HG03457 (cell line): Measurements from ENCODE around the gene STARD8.
"Not testable (repeated sequence)": the region's sequence is repeated elsewhere in the genome, so short reads cannot be mapped to it uniquely, and the experiment has no call there.

Experiments used
- ATAC-seq: cut with Tn5 transposase; IDR thresholded peaks from one replicate; pipeline ENCODE4 v1.9.1; 2021; ENCODE audit warnings: moderate number of reproducible peaks; ENCODE audit not compliant: unreplicated experiment

Gene STARD8

DNA sequence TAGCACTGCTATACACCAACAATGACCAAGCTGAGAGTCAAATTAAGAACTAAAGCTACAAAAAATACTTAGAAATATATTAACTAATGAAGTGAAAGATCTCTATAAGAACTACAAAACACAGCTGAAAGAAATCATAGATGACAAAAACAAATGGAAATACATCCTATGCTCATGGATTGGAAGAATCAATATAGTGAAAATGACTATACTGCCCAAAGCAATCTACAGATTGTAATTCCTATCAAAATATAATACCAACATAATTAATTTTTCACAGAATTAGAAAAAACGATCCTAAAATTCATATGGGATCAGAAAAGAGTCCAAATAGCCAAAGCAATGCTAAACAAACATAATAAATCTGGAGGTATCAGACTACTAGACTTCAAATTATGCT, 87.8 kb downstream of the STARD8 start:
- no peak for ATAC-seq

DNA sequence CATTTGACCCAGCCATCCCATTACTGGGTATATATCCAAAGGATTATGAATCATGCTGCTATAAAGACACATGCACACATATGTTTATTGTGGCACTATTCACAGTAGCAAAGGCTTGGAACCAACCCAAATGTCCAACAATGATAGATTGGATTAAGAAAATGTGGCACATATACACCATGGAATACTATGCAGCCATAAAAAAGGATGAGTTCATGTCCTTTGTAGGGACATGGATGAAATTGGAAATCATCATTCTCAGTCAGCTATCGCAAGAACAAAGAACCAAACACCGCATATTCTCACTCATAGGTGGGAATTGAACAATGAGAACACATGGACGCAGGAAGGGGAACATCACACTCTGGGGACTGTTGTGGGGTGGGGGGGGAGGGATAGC, 94.4 kb downstream of the STARD8 start:
- not testable (repeated sequence) for ATAC-seq

DNA sequence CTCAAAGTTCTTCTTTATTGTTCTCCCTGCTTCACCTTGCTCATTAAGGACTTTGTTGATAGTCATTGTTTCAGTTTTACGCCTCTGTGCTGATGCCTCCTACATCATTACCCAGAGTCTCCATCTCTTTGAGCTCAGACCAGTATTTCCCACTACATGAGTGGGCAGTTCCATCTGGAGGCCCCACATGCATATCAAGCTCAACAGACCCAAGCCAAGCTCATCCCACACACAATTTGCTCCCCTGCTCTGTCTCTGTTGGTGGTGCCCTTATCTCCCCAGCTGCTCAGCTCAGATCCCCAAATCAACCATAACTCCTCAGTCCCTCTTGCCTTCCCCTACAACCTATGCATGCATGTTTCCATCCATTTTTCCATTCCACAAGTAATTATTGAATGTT, 96.3 kb downstream of the STARD8 start:
- no peak for ATAC-seq

DNA sequence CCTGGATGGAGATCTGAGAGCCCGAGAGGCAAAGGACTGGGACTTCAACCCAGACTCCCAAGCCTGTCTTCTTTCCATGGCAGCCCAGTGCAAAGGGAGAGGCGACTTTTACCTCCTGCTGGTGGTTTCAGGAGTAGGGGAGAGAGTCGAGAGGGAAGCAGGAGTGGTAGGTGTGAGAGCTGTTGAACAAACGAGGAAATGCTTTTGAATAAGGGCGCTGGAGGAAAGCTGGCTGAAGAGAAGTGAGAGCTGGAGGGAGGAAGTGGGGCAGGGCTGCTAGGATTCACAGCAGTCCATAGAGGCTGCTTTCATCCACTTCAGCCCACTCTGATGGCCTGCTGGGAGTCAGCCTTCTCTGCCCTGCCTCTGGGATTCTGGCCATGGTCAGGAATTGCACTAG, 99.5 kb downstream of the STARD8 start:
- no peak for ATAC-seq

- no peak for ATAC-seq
These were observed 100.6 kb downstream of the STARD8 start for GRCh38 chrX:68748030-68748429.

GRCh38 chrX:68749426-68749825, 102.0 kb downstream of the STARD8 start:
- ATAC-seq = no peak

DNA sequence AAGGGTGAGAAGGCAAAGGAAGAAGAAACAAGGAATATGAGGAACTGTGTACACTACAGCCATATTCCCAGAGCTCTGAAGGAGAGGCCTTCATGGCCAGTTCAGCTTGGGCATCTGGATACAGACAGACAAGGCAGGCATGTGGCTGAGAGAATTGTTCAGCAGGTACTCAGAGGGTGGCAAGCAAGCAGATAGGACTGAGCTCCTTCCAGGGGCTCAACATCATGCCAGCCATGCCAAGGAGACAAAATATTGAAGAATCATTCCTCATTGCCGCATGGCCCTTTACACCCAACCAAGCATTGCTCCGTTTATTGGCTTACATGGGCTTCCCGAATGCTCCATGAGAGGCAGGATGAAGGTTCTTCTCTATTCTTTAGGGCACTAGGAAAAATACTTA, 102.8 kb downstream of the STARD8 start:
- ATAC-seq = no peak

GRCh38 chrX:68751372-68751771, 103.9 kb downstream of the STARD8 start:
- ATAC-seq = no peak

GRCh38 chrX:68753218-68753617, 105.8 kb downstream of the STARD8 start:
- ATAC-seq = no peak

DNA sequence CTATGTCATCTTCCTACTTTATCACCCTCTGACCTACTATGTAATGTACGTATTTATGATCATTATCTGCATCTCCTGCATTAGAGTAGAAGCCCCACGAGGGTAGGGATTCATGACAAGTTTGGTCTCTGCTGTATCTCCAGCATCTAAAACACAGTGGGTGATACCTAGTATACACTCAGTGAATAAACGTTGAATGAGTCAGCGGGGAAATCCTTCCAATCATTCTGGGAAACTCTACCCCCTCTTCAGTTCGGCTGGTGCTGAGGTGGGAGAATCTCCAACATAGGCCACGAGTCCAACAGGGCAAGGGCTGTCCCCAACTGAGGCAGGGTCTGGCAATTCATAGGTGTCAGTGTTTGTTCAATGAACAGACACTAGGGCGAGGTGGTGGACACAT, 106.9 kb downstream of the STARD8 start:
- no peak for ATAC-seq

GRCh38 chrX:68755616-68756125, 108.2 kb downstream of the STARD8 start:
- no peak for ATAC-seq

DNA sequence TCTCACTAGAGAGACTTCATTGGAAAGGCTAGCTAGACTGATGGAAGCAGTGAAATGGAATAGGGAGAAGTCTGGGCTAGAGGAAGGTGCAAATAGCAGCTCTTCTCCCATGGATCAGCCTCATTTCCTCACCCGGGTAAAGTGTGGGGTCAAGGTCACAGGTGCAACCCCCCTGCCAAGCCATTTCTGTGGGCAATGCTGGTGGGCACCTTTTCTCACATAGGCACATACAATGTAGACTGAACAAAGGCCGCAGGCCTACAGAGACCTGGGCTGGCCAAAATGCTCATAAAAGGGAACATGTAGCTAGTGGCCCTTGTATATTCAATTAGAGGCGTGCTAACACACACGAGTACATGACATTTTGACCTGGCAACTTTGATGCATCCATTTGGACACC, 109.9 kb downstream of the STARD8 start:
- no peak for ATAC-seq

DNA sequence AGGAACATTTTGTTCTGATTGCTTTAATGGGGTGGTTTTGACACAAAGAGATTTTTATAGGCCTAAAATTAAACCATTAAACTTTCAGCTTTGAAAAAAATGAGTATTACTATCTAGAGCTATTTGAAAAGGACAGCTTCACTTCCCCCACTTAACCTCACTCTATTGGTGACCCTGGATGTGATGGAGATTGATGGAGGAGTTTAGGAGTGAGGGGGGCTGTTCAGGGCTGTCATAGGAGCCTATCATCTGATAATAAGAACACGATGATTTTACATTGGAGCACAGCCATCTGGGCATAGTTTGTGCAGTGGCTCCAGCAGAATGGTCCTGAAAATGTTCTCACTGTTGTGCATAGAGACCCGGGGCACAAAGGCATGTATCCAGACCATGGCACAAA, 110.3 kb downstream of the STARD8 start:
- no peak for ATAC-seq

DNA sequence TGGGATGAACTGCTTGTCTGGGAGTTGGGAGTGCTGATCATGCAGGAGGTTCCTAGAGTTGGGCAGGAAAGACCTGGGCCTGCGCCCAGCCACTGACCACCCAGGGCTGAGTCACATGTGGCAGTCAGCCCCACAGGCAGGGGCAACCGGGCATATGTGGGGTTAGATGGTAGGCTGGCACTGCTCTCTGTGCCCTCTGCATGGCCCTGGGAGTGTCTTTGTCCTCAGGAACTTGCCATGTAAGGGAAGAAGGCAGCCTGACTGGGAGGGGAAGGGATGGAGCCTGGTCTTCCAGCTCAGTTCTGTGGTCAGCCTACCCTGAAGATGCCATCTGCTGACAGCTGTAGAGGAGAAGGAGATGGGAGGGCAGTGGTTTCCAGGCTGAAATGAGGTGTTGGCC, 111.2 kb downstream of the STARD8 start:
- no peak for ATAC-seq

GRCh38 chrX:68761086-68761485, 113.6 kb downstream of the STARD8 start:
- ATAC-seq = no peak

DNA sequence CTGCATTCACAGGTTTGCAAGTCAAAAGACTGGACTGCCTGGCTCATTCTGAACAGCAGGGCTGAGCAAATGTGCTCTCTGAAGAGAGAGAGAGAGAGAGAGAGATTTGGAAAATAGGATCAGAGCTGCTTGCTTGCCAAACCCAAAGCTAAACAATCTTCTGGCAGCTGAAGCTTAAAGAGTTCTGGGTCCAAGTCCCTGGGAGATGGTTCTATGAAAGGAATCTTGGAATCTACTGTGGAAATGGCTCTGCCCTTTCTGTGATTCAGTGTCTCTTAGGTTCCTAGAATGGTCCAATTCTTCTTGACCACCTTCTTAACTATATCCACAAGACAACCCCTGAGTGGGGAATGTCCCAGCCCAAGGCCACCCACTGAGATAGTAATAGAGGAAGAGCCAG, 115.3 kb downstream of the STARD8 start:
- no peak for ATAC-seq

GRCh38 chrX:68763481-68763880, 116.0 kb downstream of the STARD8 start:
- ATAC-seq = no peak
